ENCODE results near the gene OR51A2. TPM values are rescaled to one million over a fixed set of nuclear protein-coding genes. Genes with fewer than 3 reads are reported as not detected.

Gene OR51A2
- total and polyA plus RNA-seq, 2 of the 13 experiments (the other 11 are each of a cell fraction or from before 2014, with no cell fraction given): not detected

GRCh38 chr11:4932751-4933150 lies 22.8 kb downstream of the OR51A2 start:
- 22% methylated on average over 4 of the region's 4 CpGs for WGBS (ENCODE audit: low lambda C conversion rate)
- intact Hi-C loops (cut with micrococcal nuclease; ENCODE audit: unreplicated experiment): no loop called here

More at GRCh38 chr11:4932751-4933150, 22.8 kb downstream of the OR51A2 start:
- ChIA-PET POLR2A (no interaction called here), CTCF (ENCODE audit: low intra/inter-chr PET ratio, low total read pairs) (no interaction called here)
- Histone ChIP-seq H3K4me2 (ENCODE audit: low read depth, low read length) (no peak overlapping the region), H3K27me3 (ENCODE audit: control insufficient read depth in 1 of 2, insufficient read depth in 2 of 2, low read length in 2 of 2) (no peaks in the 10 kb centered on the region), H2AFZ (ENCODE audit: low read length) (no peak overlapping the region), H3K9ac (ENCODE audit: insufficient read depth, low read depth, low read length) (no peak overlapping the region), H4K20me1 (ENCODE audit: insufficient read depth, low read length) (no peaks in the 10 kb centered on the region), H3K4me1 (ENCODE audit: insufficient read depth, low read length) (no peaks in the 10 kb centered on the region), H3K79me2 (ENCODE audit: insufficient read depth, low read length) (no peaks in the 10 kb centered on the region), H3K4me3 (replicated peaks in 1 of 3; ENCODE audit: insufficient read depth in 1 of 3, low read depth in 2 of 3, low read length in 3 of 3) (no peak overlapping the region), H3K36me3 (replicated peaks in 1 of 2; ENCODE audit: control insufficient read depth in 1 of 2, insufficient read depth in 2 of 2, low read length in 2 of 2) (no peaks in the 10 kb centered on the region), H3K27ac (ENCODE audit: extremely low read length, insufficient read depth, low read length) (no peak overlapping the region), H3K9me3 (ENCODE audit: low read length) (no peaks in the 10 kb centered on the region)
- FAIRE-seq (no peak), ATAC-seq (no peak), DNase-seq (ENCODE audit: low spot score) (no peak)
- no TSS peak for BruUV-seq (replicated peaks)
- in situ Hi-C loops (cut with HindIII; ENCODE audit: extremely low pct_ligation_motif_present, low pct_unique_long_range_greater_than_20kb): no loop called here
- no peak for TF ChIP-seq REST (IDR thresholded peaks at IDR 0.05; ENCODE audit: borderline replicate concordance in 1 of 2, low read depth in 1 of 2, low read length in 2 of 2)
- no peak for TF ChIP-seq POLR2AphosphoS5 (IDR thresholded peaks at IDR 0.05; ENCODE audit: low read depth, low read length)
- TF ChIP-seq ZSCAN25 (CRISPR knock-in tag; IDR thresholded peaks at IDR 0.05): no peak
- TF ChIP-seq SRY (CRISPR knock-in tag; IDR thresholded peaks at IDR 0.05): no peak
- no peak for TF ChIP-seq BRD4 (CRISPR knock-in tag; IDR thresholded peaks at IDR 0.05)
- TF ChIP-seq SP2 (CRISPR knock-in tag; IDR thresholded peaks at IDR 0.05): no peak
- no peak for TF ChIP-seq CBX5 (CRISPR knock-in tag; IDR thresholded peaks at IDR 0.05; ENCODE audit: borderline replicate concordance)
- no peak for TF ChIP-seq ZNF724P (CRISPR knock-in tag; IDR thresholded peaks at IDR 0.05; ENCODE audit: borderline replicate concordance)
- no peak for TF ChIP-seq IKZF1 (IDR thresholded peaks at IDR 0.05)
- no peak for TF ChIP-seq SCMH1 (CRISPR knock-in tag; IDR thresholded peaks at IDR 0.05; ENCODE audit: borderline replicate concordance)
- TF ChIP-seq TEAD2 (CRISPR knock-in tag; IDR thresholded peaks at IDR 0.05): no peak
- TF ChIP-seq, protein P1, sequence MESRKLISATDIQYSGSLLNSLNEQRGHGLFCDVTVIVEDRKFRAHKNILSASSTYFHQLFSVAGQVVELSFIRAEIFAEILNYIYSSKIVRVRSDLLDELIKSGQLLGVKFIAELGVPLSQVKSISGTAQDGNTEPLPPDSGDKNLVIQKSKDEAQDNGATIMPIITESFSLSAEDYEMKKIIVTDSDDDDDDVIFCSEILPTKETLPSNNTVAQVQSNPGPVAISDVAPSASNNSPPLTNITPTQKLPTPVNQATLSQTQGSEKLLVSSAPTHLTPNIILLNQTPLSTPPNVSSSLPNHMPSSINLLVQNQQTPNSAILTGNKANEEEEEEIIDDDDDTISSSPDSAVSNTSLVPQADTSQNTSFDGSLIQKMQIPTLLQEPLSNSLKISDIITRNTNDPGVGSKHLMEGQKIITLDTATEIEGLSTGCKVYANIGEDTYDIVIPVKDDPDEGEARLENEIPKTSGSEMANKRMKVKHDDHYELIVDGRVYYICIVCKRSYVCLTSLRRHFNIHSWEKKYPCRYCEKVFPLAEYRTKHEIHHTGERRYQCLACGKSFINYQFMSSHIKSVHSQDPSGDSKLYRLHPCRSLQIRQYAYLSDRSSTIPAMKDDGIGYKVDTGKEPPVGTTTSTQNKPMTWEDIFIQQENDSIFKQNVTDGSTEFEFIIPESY (CRISPR knock-in tag; IDR thresholded peaks at IDR 0.05): no peak
- no peak for TF ChIP-seq CEBPG (CRISPR knock-in tag; IDR thresholded peaks at IDR 0.05)
- no peak for TF ChIP-seq ZBTB3 (CRISPR knock-in tag; IDR thresholded peaks at IDR 0.05; ENCODE audit: borderline replicate concordance, low read depth)
- no peak for TF ChIP-seq TSC22D2 (CRISPR knock-in tag; IDR thresholded peaks at IDR 0.05; ENCODE audit: borderline replicate concordance)
- no peak for TF ChIP-seq GATA4 (IDR thresholded peaks at IDR 0.05; ENCODE audit: borderline replicate concordance, low read depth)
- no peak for TF ChIP-seq ATM (IDR thresholded peaks at IDR 0.05; ENCODE audit: borderline replicate concordance)
- no peak for TF ChIP-seq ZBTB21 (CRISPR knock-in tag; IDR thresholded peaks at IDR 0.05)
- no peak for TF ChIP-seq CENPT (CRISPR knock-in tag; IDR thresholded peaks at IDR 0.05; ENCODE audit: low read depth)
- TF ChIP-seq, protein P2, sequence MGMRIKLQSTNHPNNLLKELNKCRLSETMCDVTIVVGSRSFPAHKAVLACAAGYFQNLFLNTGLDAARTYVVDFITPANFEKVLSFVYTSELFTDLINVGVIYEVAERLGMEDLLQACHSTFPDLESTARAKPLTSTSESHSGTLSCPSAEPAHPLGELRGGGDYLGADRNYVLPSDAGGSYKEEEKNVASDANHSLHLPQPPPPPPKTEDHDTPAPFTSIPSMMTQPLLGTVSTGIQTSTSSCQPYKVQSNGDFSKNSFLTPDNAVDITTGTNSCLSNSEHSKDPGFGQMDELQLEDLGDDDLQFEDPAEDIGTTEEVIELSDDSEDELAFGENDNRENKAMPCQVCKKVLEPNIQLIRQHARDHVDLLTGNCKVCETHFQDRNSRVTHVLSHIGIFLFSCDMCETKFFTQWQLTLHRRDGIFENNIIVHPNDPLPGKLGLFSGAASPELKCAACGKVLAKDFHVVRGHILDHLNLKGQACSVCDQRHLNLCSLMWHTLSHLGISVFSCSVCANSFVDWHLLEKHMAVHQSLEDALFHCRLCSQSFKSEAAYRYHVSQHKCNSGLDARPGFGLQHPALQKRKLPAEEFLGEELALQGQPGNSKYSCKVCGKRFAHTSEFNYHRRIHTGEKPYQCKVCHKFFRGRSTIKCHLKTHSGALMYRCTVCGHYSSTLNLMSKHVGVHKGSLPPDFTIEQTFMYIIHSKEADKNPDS (CRISPR knock-in tag; IDR thresholded peaks at IDR 0.05): no peak

Data from HepG2 (cell line).